Measurements from ENCODE around the gene TBC1D8B. TPM values are rescaled to one million over a fixed set of nuclear protein-coding genes. Genes with fewer than 3 reads are reported as not detected.

The TBC1D8B gene
- total RNA-seq, 6 experiments from 2014 or later = 6.6 to 9.6 (median 8.2) TPM

DNA sequence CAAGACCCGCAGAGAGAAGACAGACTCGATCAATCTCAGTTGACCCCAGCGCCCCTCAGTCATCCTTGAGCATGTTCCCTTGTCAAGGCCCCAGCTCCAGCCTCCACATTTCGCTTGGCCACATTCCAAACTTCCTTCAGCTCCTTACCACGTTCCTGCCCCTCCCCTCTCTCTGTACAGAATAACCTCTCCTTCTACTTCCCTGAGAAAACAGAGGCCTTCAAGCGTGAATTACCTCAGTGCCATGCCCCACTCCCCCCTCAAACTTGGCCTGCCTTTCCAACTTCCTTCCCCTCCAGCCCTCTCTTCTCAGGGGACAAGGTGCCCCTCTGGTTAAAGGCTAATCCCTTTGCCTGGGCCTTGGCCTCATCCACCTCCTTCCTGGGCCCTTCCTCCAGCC lies 103.9 kb downstream of the TBC1D8B start:
- H3K4me3 ChIP-seq = no peak overlapping the region
- peaks cover 0 to 17% (median 7%) of the 10 kb centered on the region in 4 donors for H3K4me1 ChIP-seq
- ATAC-seq (no peak), DNase-seq (no peak)
- H3K9me3 ChIP-seq = no peaks in the 10 kb centered on the region
- H3K27me3 ChIP-seq = no peaks in the 10 kb centered on the region
- TF ChIP-seq, protein P1, sequence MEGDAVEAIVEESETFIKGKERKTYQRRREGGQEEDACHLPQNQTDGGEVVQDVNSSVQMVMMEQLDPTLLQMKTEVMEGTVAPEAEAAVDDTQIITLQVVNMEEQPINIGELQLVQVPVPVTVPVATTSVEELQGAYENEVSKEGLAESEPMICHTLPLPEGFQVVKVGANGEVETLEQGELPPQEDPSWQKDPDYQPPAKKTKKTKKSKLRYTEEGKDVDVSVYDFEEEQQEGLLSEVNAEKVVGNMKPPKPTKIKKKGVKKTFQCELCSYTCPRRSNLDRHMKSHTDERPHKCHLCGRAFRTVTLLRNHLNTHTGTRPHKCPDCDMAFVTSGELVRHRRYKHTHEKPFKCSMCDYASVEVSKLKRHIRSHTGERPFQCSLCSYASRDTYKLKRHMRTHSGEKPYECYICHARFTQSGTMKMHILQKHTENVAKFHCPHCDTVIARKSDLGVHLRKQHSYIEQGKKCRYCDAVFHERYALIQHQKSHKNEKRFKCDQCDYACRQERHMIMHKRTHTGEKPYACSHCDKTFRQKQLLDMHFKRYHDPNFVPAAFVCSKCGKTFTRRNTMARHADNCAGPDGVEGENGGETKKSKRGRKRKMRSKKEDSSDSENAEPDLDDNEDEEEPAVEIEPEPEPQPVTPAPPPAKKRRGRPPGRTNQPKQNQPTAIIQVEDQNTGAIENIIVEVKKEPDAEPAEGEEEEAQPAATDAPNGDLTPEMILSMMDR (IDR thresholded peaks at IDR 0.05) = no peak
- no peak for TF ChIP-seq POLR2A (IDR thresholded peaks at IDR 0.05)
- WGBS (ENCODE audit: insufficient coverage, low coverage, low lambda C conversion rate, missing lambda C conversion rate) = 33% methylated on average over 3 of the region's 6 CpGs
- no peaks in the 10 kb centered on the region for H3K36me3 ChIP-seq
- H3K27ac ChIP-seq = peak overlapping the region in 1 of 3 donors; percentile 1
- intact Hi-C loops (cut with DNase I) = no loop called here

DNA sequence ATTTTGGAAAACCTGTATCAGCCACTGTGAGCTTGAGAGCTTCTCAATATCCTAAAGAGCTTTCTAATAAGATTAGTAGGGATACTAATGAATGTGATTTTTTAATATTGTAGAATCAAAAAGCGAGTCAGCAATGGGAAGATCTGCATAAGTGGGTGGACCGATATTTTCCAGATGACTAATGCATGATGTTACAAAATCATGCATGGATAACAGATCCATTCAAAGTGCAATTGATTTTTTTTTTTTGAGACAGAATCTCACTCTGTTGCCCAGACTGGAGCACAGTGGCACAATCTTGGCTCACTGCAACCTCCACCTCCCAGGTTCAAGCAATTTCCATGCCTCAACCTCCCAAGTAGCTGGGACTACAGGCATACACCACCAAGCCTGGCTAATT lies 110.4 kb downstream of the TBC1D8B start:
- ATAC-seq (peak; percentile 76 to 92 (median 82)), DNase-seq (no peak)
- H3K4me3 ChIP-seq = no peak overlapping the region
- H3K4me1 ChIP-seq = no peaks in the 10 kb centered on the region
- intact Hi-C loops (cut with DNase I) = no loop called here
- no peak for TF ChIP-seq POLR2A (IDR thresholded peaks at IDR 0.05)
- TF ChIP-seq, protein P1 (IDR thresholded peaks at IDR 0.05) = no peak
- H3K36me3 ChIP-seq = no peaks in the 10 kb centered on the region
- H3K27ac ChIP-seq = peak overlapping the region in 2 of 3 donors; percentile 32 to 63
- no peaks in the 10 kb centered on the region for H3K27me3 ChIP-seq
- H3K9me3 ChIP-seq = no peaks in the 10 kb centered on the region
- 24% methylated on average over 2 of the region's 2 CpGs for WGBS (ENCODE audit: insufficient coverage, low coverage, low lambda C conversion rate, missing lambda C conversion rate)

DNA sequence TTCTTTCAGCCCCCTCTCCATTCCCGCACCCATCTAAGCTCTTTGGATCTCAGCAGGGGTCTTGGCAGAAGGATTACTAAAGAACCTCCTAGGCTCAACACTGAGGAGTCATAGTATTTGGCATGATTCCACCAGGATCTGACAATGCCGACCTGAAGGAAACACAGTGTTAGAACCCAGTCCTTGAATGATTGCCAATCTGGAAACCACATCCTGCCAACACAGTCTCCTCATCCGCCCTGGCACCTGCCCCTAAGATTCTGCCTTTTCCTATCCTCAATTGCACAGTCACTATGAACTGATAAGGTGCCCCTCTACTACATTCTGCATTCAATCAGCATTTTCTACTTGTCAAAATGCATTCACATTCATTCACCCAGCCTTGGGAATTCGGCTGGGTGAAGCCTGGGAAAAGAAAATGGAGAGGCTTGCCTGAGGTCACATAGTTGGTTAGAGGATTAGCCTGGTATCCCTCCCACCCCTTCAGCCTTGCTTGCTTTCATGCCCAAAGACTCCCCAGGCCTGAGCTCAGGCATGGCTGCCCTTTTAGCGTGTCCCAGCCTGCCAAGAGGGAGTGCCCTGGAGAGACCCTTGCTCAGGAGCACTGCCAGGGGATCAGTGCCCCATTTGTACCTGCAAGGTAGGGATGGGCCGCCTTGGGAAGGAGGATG lies 115.5 kb downstream of the TBC1D8B start:
- no peak for DNase-seq
- Histone ChIP-seq H3K4me1 (no peaks in the 10 kb centered on the region), H3K27ac (no peak overlapping the region), H3K36me3 (no peaks in the 10 kb centered on the region), H3K4me3 (no peak overlapping the region), H3K9me3 (no peaks in the 10 kb centered on the region), H3K27me3 (no peaks in the 10 kb centered on the region)
- intact Hi-C loops (cut with DNase I) = no loop called here
- peak in 2 of 4 donors; percentile 20 to 38 for ATAC-seq
- TF ChIP-seq, protein P1 (IDR thresholded peaks at IDR 0.05) = no peak
- TF ChIP-seq POLR2A (IDR thresholded peaks at IDR 0.05) = no peak
- WGBS (ENCODE audit: insufficient coverage, low coverage, low lambda C conversion rate, missing lambda C conversion rate) = 31% methylated on average over 5 of the region's 6 CpGs

DNA sequence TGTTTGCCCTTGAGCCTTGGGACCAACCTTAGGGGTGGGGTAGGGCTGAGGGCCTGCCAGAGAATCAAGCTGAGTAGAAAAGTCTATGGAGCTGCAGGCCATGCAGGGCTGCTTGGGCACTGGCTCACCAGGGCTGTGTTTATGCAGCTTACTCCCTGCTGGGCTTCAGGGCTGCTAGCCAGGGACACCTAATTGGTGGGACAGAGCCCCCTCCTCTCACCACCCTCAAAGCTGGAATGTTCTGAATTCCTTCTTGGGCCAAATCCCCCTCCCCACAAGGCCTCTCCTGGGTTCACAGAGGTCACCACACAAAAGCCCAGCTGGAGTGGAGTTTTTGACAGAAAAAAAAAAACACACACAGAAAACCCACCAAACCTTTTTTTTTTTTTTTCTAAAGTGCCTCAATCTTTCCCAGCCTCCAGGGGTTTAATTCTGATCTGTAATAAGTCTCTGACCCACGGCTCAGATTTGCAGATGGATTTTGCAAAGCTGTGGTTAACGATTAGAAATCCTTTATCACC lies 117.5 kb downstream of the TBC1D8B start, which contains the start of gene CLDN2:
Gene CLDN2, plus strand, starts transcription at position 471 of the 521 bp plus-strand sequence. CDS start 7,827 bp downstream, outside the sequence.
- Histone ChIP-seq H3K4me1 (no peaks in the 10 kb centered on the region), H3K27me3 (no peaks in the 10 kb centered on the region), H3K27ac (no peak within 1 kb of the TSS), H3K36me3 (no peaks in the 10 kb centered on the region), H3K9me3 (no peaks in the 10 kb centered on the region), H3K4me3 (no peak within 1 kb of the TSS)
- WGBS (ENCODE audit: insufficient coverage, low coverage, low lambda C conversion rate, missing lambda C conversion rate) = 36% methylated on average over 2 of the region's 2 CpGs
- intact Hi-C loops (cut with DNase I) = no loop called here
- TF ChIP-seq, protein P1 (IDR thresholded peaks at IDR 0.05) = no peak
- TF ChIP-seq POLR2A (IDR thresholded peaks at IDR 0.05) = no peak
- DNase-seq (no peak), ATAC-seq (peak in 1 of 4 donors; percentile 36)
